Panc1 (cell line): Measurements from ENCODE around the gene FRYL. TPM values are rescaled to one million over a fixed set of nuclear protein-coding genes. Genes with fewer than 3 reads are reported as not detected.

Experiments
- ATAC-seq: fragments of 200-7000 bp; cut with Tn5 transposase; 2 replicates; pipeline ENCODE4 v1.9.1; 2020; ENCODE audit warnings: mild to moderate bottlenecking, moderate library complexity
- BruUV-seq: library from RNA; stranded (reverse); fragments of 400-500 nt; replicated peaks from 2 replicates; lab custom pipeline; 2021; lab: Mats Ljungman, UMichigan
- CTCF ChIA-PET: fragments of 300-600 bp; sonication (Branson Sonifier 250); formaldehyde crosslinking; loops from one replicate; lab custom pipeline; 2022; ENCODE audit warnings: antibody characterized with exemption; lab: Charles Lee
- POLR2A ChIA-PET: fragments of 300-600 bp; sonication (Branson Sonifier 250); formaldehyde crosslinking; loops from one replicate; lab custom pipeline; 2022; ENCODE audit warnings: antibody characterized with exemption; lab: Charles Lee
- DNase-seq: peaks from one replicate; pipeline ENCODE4 v3.0.0-alpha.2; 2010; ENCODE audit warnings: low read depth, low spot score
- H3K27ac ChIP-seq: 2 replicates; pipeline ENCODE4 v1.5.1; 2011; ENCODE audit warnings: mild to moderate bottlenecking, low read length, inconsistent platforms
- H3K27me3 ChIP-seq: fragments of 200-500 bp; sonication (Bioruptor generic); 2 replicates; pipeline ENCODE4 v1.6.0; 2014; ENCODE audit warnings: low read length, inconsistent platforms; ENCODE audit not compliant: control insufficient read depth, insufficient read depth
- H3K36me3 ChIP-seq: fragments of 200-500 bp; sonication (Bioruptor generic); 2 replicates; pipeline ENCODE4 v1.5.1; 2014; ENCODE audit warnings: inconsistent platforms, mild to moderate bottlenecking, low read length, moderate library complexity; ENCODE audit not compliant: control insufficient read depth, insufficient read depth
- H3K4me1 ChIP-seq: 2 replicates; pipeline ENCODE4 v1.5.1; 2011; ENCODE audit warnings: inconsistent platforms, mild to moderate bottlenecking, low read length, moderate library complexity; ENCODE audit not compliant: control insufficient read depth, insufficient read depth
- H3K4me3 ChIP-seq, 2 experiments: 2 replicates each; pipeline ENCODE4 v1.5.1; 2011 to 2012; ENCODE audit warnings: low read depth in 2 of 2, low read length in 2 of 2, mild to moderate bottlenecking in 2 of 2, inconsistent platforms in 1 of 2, moderate library complexity in 1 of 2
- H3K9me3 ChIP-seq: fragments of 200-500 bp; sonication (Bioruptor generic); 2 replicates; pipeline ENCODE4 v1.5.1; 2014; ENCODE audit warnings: low read depth, mild to moderate bottlenecking, inconsistent platforms, low read length, moderate library complexity; ENCODE audit not compliant: control insufficient read depth, insufficient read depth
- POLR2AphosphoS5 ChIP-seq: IDR thresholded peaks from 2 replicates; pipeline ENCODE4 v1.6.1; 2012; ENCODE audit warnings: mild to moderate bottlenecking, low read depth, low read length, moderate library complexity
- SIN3A ChIP-seq: IDR thresholded peaks from 2 replicates; pipeline ENCODE4 v1.6.1; 2012; ENCODE audit warnings: low read depth, mild to moderate bottlenecking, low read length, moderate library complexity, borderline replicate concordance; ENCODE audit not compliant: insufficient read depth
- TCF7L2 ChIP-seq: IDR thresholded peaks from 2 replicates; pipeline ENCODE4 v1.6.1; 2011; ENCODE audit warnings: mild to moderate bottlenecking, low read depth, low read length, inconsistent platforms
- in situ Hi-C: cut with HindIII; loops from 2 replicates; pipeline ENCODE4 v1.10.0; 2016; ENCODE audit warnings: low sequenced_read_pairs, low pct_unique_long_range_greater_than_20kb
- intact Hi-C: fragments of 100-400 bp; cut with micrococcal nuclease; formaldehyde crosslinking; loops from one replicate; pipeline ENCODE4 v1.10.0; 2022; ENCODE audit not compliant: unreplicated experiment
- total RNA-seq: library from RNA; stranded (reverse); gene quantifications from one replicate; pipeline ENCODE4 v1.2.1, GENCODE V29; 2021; ENCODE audit not compliant: unreplicated experiment
- TF ChIP-seq, protein P1 (sequence below): fragments of 450-650 bp; IDR thresholded peaks from 2 replicates; pipeline ENCODE4 v1.5.1; 2017; ENCODE audit warnings: mild to moderate bottlenecking
- TF ChIP-seq, protein P2 (sequence below), 2 experiments: IDR thresholded peaks; 2 replicates each; pipeline ENCODE4 v1.6.1; 2011 to 2012; ENCODE audit warnings: low read depth in 2 of 2, control low read depth in 1 of 2, low read length in 1 of 2, mild to moderate bottlenecking in 1 of 2, moderate library complexity in 1 of 2; ENCODE audit not compliant: insufficient read depth in 1 of 2

Gene FRYL
- total RNA-seq, 1 experiment from 2014 or later, result 47.5 TPM

DNA sequence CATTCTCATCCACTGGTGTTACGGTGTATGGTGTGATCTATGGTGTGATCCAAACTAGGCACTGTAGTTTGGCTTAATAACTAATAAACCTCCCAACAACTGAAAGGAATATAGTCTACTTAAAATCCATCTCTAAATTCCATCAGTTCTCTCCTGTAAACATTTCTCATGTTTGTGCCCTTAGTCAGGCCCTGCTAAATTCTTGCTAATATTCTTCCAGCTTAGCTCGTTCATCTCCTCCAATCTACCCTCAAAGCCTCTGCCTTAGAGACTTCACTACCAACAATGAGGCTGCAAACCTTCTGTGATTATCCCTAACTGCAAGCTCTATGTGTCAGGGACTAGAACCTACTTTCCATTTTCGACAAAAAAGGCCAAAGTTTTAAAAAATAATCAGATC, 261.9 kb downstream of the FRYL start:
- Histone ChIP-seq H3K4me3 (no peak overlapping the region), H3K4me1 (no peaks in the 10 kb centered on the region), H3K27me3 (no peaks in the 10 kb centered on the region), H3K9me3 (no peaks in the 10 kb centered on the region), H3K36me3 (peaks cover 16% of the 10 kb centered on the region), H3K27ac (no peak overlapping the region)
- BruUV-seq, result no TSS peak
- in situ Hi-C loops, result no loop called here
- ATAC-seq (no peak), DNase-seq (no peak)
- TF ChIP-seq POLR2AphosphoS5, result no peak
- TF ChIP-seq, protein P1, sequence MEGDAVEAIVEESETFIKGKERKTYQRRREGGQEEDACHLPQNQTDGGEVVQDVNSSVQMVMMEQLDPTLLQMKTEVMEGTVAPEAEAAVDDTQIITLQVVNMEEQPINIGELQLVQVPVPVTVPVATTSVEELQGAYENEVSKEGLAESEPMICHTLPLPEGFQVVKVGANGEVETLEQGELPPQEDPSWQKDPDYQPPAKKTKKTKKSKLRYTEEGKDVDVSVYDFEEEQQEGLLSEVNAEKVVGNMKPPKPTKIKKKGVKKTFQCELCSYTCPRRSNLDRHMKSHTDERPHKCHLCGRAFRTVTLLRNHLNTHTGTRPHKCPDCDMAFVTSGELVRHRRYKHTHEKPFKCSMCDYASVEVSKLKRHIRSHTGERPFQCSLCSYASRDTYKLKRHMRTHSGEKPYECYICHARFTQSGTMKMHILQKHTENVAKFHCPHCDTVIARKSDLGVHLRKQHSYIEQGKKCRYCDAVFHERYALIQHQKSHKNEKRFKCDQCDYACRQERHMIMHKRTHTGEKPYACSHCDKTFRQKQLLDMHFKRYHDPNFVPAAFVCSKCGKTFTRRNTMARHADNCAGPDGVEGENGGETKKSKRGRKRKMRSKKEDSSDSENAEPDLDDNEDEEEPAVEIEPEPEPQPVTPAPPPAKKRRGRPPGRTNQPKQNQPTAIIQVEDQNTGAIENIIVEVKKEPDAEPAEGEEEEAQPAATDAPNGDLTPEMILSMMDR, result no peak
- ChIA-PET POLR2A (no interaction called here), CTCF (no interaction called here)
- intact Hi-C loops, result no loop called here

DNA sequence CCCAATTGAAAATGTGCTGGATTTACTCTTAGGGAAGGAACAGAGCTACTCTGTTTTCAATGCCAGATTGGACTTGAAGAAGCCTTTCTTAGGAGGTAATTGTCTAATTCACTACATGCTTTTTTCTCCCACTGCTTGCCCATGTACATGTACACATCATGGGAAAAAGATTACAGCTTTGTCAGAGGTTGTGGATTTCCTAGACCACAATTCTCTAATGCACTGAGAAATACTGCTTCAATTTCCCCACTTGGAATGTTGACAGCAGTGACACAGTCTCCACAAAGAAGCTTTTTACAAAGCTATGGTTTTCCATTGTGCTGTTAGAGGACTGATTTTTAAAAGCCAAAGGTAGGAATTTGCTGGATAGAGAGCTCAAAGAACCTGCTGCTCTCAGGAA, 270.5 kb downstream of the FRYL start:
- no peaks in the 10 kb centered on the region for H3K27me3 ChIP-seq
- BruUV-seq, result no TSS peak
- intact Hi-C loops, result loop anchor here (10.0 kb wide), 1 partner anchor 65 kb away; no protein-coding TSS in a partner anchor
- DNase-seq (no peak), ATAC-seq (no peak)
- H3K4me3 ChIP-seq, result no peak overlapping the region
- peaks cover 23% of the 10 kb centered on the region for H3K36me3 ChIP-seq
- in situ Hi-C loops, result no loop called here
- no peaks in the 10 kb centered on the region for H3K4me1 ChIP-seq
- ChIA-PET POLR2A (no interaction called here), CTCF (no interaction called here)
- no peaks in the 10 kb centered on the region for H3K9me3 ChIP-seq
- TF ChIP-seq SIN3A (no peak), TCF7L2 (no peak), POLR2AphosphoS5 (no peak)
- TF ChIP-seq, protein P1, result no peak
- TF ChIP-seq, protein P2, sequence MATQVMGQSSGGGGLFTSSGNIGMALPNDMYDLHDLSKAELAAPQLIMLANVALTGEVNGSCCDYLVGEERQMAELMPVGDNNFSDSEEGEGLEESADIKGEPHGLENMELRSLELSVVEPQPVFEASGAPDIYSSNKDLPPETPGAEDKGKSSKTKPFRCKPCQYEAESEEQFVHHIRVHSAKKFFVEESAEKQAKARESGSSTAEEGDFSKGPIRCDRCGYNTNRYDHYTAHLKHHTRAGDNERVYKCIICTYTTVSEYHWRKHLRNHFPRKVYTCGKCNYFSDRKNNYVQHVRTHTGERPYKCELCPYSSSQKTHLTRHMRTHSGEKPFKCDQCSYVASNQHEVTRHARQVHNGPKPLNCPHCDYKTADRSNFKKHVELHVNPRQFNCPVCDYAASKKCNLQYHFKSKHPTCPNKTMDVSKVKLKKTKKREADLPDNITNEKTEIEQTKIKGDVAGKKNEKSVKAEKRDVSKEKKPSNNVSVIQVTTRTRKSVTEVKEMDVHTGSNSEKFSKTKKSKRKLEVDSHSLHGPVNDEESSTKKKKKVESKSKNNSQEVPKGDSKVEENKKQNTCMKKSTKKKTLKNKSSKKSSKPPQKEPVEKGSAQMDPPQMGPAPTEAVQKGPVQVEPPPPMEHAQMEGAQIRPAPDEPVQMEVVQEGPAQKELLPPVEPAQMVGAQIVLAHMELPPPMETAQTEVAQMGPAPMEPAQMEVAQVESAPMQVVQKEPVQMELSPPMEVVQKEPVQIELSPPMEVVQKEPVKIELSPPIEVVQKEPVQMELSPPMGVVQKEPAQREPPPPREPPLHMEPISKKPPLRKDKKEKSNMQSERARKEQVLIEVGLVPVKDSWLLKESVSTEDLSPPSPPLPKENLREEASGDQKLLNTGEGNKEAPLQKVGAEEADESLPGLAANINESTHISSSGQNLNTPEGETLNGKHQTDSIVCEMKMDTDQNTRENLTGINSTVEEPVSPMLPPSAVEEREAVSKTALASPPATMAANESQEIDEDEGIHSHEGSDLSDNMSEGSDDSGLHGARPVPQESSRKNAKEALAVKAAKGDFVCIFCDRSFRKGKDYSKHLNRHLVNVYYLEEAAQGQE (IDR thresholded peaks at IDR 0.05; ENCODE audit: insufficient read depth in 1 of 2, low read depth in 2 of 2, low read length in 1 of 2), result no peak
- H3K27ac ChIP-seq, result no peak overlapping the region
